Mesendoderm (in vitro differentiated cells): ENCODE results near the gene LY6G5B. TPM values are rescaled to one million over a fixed set of nuclear protein-coding genes. Genes with fewer than 3 reads are reported as not detected.
A peak's percentile ranks its signal among the peaks of the same experiment; 100 is the strongest.

Experiments
- DNase-seq: peaks from one replicate; pipeline ENCODE4 v3.0.0; 2013
- H2AK5ac ChIP-seq: 2 replicates; pipeline ENCODE4 v1.6.1; 2013; ENCODE audit warnings: low read length, inconsistent platforms
- H2BK120ac ChIP-seq: 2 replicates; pipeline ENCODE4 v1.6.1; 2013; ENCODE audit warnings: low read depth, mild to moderate bottlenecking, low read length, moderate library complexity, mixed read lengths
- H2BK15ac ChIP-seq: replicated peaks from 2 replicates; pipeline ENCODE4 v1.6.1; 2013; ENCODE audit warnings: low read depth, mild to moderate bottlenecking, moderate library complexity
- H2BK5ac ChIP-seq: 2 replicates; pipeline ENCODE4 v1.6.1; 2013; ENCODE audit warnings: low read length, inconsistent platforms
- H3K18ac ChIP-seq: 2 replicates; pipeline ENCODE4 v1.6.1; 2013; ENCODE audit warnings: mild to moderate bottlenecking, low read length, mixed read lengths
- H3K23ac ChIP-seq: one replicate; pipeline ENCODE4 v1.6.1; 2013; ENCODE audit warnings: low read length
- H3K27ac ChIP-seq: 2 replicates; pipeline ENCODE4 v1.5.1; 2013; ENCODE audit warnings: low read depth, mild to moderate bottlenecking, inconsistent platforms, low read length, moderate library complexity
- H3K27me3 ChIP-seq: 2 replicates; pipeline ENCODE4 v1.6.1; 2013; ENCODE audit warnings: low read length, control low read depth, mild to moderate bottlenecking, inconsistent platforms; ENCODE audit not compliant: insufficient read depth, poor library complexity
- H3K36me3 ChIP-seq: 2 replicates; pipeline ENCODE4 v1.6.1; 2013; ENCODE audit warnings: low read length, inconsistent platforms; ENCODE audit not compliant: control insufficient read depth, insufficient read depth
- H3K4ac ChIP-seq: one replicate; pipeline ENCODE4 v1.6.1; 2013; ENCODE audit warnings: low read depth, mild to moderate bottlenecking, low read length, moderate library complexity
- H3K4me1 ChIP-seq: 2 replicates; pipeline ENCODE4 v1.6.1; 2013; ENCODE audit warnings: low read depth, low read length, inconsistent platforms; ENCODE audit not compliant: control insufficient read depth
- H3K4me2 ChIP-seq: 2 replicates; pipeline ENCODE4 v1.6.1; 2013; ENCODE audit warnings: low read length
- H3K4me3 ChIP-seq: 2 replicates; pipeline ENCODE4 v1.5.1; 2013; ENCODE audit warnings: mild to moderate bottlenecking, low read length
- H3K56ac ChIP-seq: one replicate; pipeline ENCODE4 v1.6.1; 2013; ENCODE audit warnings: low read length
- H3K79me1 ChIP-seq: 2 replicates; pipeline ENCODE4 v1.6.1; 2013; ENCODE audit warnings: low read length, inconsistent platforms
- H3K79me2 ChIP-seq: 2 replicates; pipeline ENCODE4 v1.6.1; 2013; ENCODE audit warnings: mild to moderate bottlenecking, low read length; ENCODE audit not compliant: control insufficient read depth, insufficient read depth
- H3K9ac ChIP-seq: 2 replicates; pipeline ENCODE4 v1.6.1; 2013; ENCODE audit warnings: low read length, inconsistent platforms
- H4K5ac ChIP-seq: one replicate; pipeline ENCODE4 v1.6.1; 2013; ENCODE audit warnings: low read length
- H4K8ac ChIP-seq: one replicate; pipeline ENCODE4 v1.6.1; 2013; ENCODE audit warnings: low read depth, mild to moderate bottlenecking, control low read depth, low read length, moderate library complexity
- WGBS: extraction: QIAGEN DNeasy Blood & Tissue Kit; methylation state at CpG from one replicate; pipeline ENCODE4 v1.1.7; 2013; ENCODE audit warnings: low lambda C conversion rate, missing lambda C conversion rate; ENCODE audit not compliant: insufficient coverage; ENCODE audit errors: extremely low coverage; 5-methylcytosine and 5-hydroxymethylcytosine counted together
- small RNA-seq: library from polyadenylated mRNA; stranded (forward); fragments of <200 nt; extraction: miRNeasy Mini kit (QIAGEN cat#:217004); gene quantifications from one replicate; pipeline ENCODE3, GENCODE V24; 2013; ENCODE audit not compliant: insufficient read depth

The LY6G5B gene

GRCh38 chr6:31720196-31720770 lies 50.5 kb downstream of the LY6G5B start:
- Histone ChIP-seq H4K8ac (no peak overlapping the region), H3K36me3 (no peaks in the 10 kb centered on the region), H2BK5ac (no peak overlapping the region), H2AK5ac (no peak overlapping the region), H3K23ac (no peak overlapping the region), H3K79me1 (no peaks in the 10 kb centered on the region), H3K4me1 (peaks cover 5% of the 10 kb centered on the region), H3K4ac (no peak overlapping the region), H3K9ac (no peak overlapping the region), H4K5ac (no peak overlapping the region), H2BK15ac (no peak overlapping the region), H3K4me2 (no peak overlapping the region), H3K4me3 (no peak overlapping the region), H3K27me3 (no peaks in the 10 kb centered on the region), H3K79me2 (no peaks in the 10 kb centered on the region), H2BK120ac (no peak overlapping the region), H3K18ac (no peak overlapping the region), H3K27ac (no peak overlapping the region), H3K56ac (no peak overlapping the region)
- no peak for DNase-seq
- no CpG with 5 or more reads among the region's 5 CpGs for WGBS

- no CpG with 5 or more reads among the region's 4 CpGs for WGBS
- H3K56ac ChIP-seq: no peak within 1 kb of the TSS
- H2AK5ac ChIP-seq: no peak within 1 kb of the TSS
- H3K79me2 ChIP-seq: no peaks in the 10 kb centered on the region
- H3K4me3 ChIP-seq: no peak within 1 kb of the TSS
- no peaks in the 10 kb centered on the region for H3K27me3 ChIP-seq
- no peak within 1 kb of the TSS for H4K8ac ChIP-seq
- H3K9ac ChIP-seq: no peak within 1 kb of the TSS
- no peaks in the 10 kb centered on the region for H3K79me1 ChIP-seq
- no peak within 1 kb of the TSS for H3K4me2 ChIP-seq
- no peak for DNase-seq
- H2BK5ac ChIP-seq: no peak within 1 kb of the TSS
- H2BK120ac ChIP-seq: no peak within 1 kb of the TSS
- H3K18ac ChIP-seq: no peak within 1 kb of the TSS
- no peak within 1 kb of the TSS for H3K4ac ChIP-seq
- H3K4me1 ChIP-seq: peaks cover 5% of the 10 kb centered on the region
- no peak within 1 kb of the TSS for H3K27ac ChIP-seq
- peaks cover 1% of the 10 kb centered on the region for H3K36me3 ChIP-seq
- no peak within 1 kb of the TSS for H3K23ac ChIP-seq
- H2BK15ac ChIP-seq: no peak within 1 kb of the TSS
- no peak within 1 kb of the TSS for H4K5ac ChIP-seq
Measured at GRCh38 chr6:31721351-31722020, 51.7 kb downstream of the LY6G5B start, which contains the start of gene LY6G6C. Gene LY6G6C, minus strand, starts transcription at chr6:31721746. Its CDS starts 67 bp downstream, at chr6:31721679.

- Histone ChIP-seq H2BK120ac (no peak overlapping the region), H3K27me3 (no peaks in the 10 kb centered on the region), H3K4me3 (no peak overlapping the region), H3K4me1 (peaks cover 5% of the 10 kb centered on the region), H3K18ac (no peak overlapping the region), H3K23ac (no peak overlapping the region), H3K4me2 (no peak overlapping the region), H3K27ac (no peak overlapping the region), H3K56ac (no peak overlapping the region), H2BK15ac (no peak overlapping the region), H2AK5ac (no peak overlapping the region), H3K9ac (no peak overlapping the region), H3K36me3 (peaks cover 1% of the 10 kb centered on the region), H3K79me2 (no peaks in the 10 kb centered on the region), H4K5ac (no peak overlapping the region), H3K4ac (no peak overlapping the region), H4K8ac (no peak overlapping the region), H2BK5ac (no peak overlapping the region), H3K79me1 (no peaks in the 10 kb centered on the region)
- WGBS: no CpG with 5 or more reads among the region's 3 CpGs
- no peak for DNase-seq
Measured at GRCh38 chr6:31722173-31722572, 52.4 kb downstream of the LY6G5B start.

Small RNAs within 50 kb of the gene (small RNA-seq; reads per million reads assigned to genes)
- not detected for gene LY6G6D
- not detected for gene MIR4646
- not detected for gene MIR6832
- gene RF00019: not detected
- 13.3 reads per million, percentile 88 among the genes with 10 or more reads in this experiment for gene SNORA38
